Epithelial cell of proximal tubule (primary cell): ENCODE data around the gene LRRK1. TPM values are rescaled to one million over a fixed set of nuclear protein-coding genes. Genes with fewer than 3 reads are reported as not detected.

Experiments used
- DNase-seq: peaks from one replicate; pipeline ENCODE4 v3.0.0-alpha.2; 2011; ENCODE audit warnings: low read depth
- H3K4me3 ChIP-seq: 2 replicates; pipeline ENCODE4 v1.5.1; 2011; ENCODE audit warnings: low read depth, mild to moderate bottlenecking, low read length
- total RNA-seq: library from RNA; depleted of rRNA; stranded (reverse); fragments of >200 nt; gene quantifications from 2 replicates; pipeline ENCODE4 v1.2.3, GENCODE V29; 2015
- TF ChIP-seq, protein P1 (sequence below): conservative IDR thresholded peaks from 2 replicates; pipeline ENCODE4 v1.5.1; 2012; ENCODE audit warnings: low read depth, mild to moderate bottlenecking, low read length

LRRK1 gene
- total RNA-seq, 1 donor from 2014 or later = 8.1 TPM

DNA sequence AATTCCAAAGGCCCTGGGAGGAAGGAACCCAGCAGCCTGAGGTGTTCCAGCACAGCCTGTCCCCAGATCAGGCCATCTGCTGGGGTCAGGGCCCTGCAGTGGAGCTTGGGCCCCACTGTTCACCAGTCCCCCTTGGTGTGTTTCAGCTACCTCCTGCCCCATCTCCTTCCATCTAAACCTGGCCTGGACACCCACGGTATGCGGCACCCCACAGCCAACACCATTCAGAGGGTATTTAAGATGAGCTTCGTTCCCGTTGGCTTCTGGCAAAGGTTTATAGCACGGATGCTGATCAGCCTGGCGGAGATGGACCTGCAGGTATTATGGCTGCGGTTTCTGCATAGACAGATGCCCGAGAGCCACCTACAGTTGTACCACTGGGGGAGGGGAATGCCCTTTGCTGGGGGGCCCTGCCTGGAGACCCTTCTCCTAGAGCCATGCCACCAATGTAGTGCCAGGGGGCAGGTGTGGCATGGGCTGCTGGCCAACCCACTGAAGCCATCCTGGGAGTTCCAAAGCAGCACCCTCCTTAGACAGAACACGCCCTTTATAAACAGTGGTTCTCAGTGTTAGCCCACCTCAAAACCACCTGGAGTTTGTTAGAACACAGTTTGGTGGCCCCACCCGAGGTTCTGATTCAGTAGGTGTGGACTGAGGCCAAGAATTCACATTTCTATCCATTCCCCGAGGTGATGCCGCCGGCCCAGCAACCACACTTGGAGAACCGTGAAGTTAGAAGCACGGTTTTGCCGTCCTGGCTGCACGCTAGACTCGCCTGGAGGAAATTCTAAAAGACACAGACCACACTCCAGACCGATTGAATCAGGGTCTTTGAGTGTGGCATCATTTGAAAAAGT, 126.9 kb downstream of the LRRK1 start:
- no peak for DNase-seq
- TF ChIP-seq, protein P1, sequence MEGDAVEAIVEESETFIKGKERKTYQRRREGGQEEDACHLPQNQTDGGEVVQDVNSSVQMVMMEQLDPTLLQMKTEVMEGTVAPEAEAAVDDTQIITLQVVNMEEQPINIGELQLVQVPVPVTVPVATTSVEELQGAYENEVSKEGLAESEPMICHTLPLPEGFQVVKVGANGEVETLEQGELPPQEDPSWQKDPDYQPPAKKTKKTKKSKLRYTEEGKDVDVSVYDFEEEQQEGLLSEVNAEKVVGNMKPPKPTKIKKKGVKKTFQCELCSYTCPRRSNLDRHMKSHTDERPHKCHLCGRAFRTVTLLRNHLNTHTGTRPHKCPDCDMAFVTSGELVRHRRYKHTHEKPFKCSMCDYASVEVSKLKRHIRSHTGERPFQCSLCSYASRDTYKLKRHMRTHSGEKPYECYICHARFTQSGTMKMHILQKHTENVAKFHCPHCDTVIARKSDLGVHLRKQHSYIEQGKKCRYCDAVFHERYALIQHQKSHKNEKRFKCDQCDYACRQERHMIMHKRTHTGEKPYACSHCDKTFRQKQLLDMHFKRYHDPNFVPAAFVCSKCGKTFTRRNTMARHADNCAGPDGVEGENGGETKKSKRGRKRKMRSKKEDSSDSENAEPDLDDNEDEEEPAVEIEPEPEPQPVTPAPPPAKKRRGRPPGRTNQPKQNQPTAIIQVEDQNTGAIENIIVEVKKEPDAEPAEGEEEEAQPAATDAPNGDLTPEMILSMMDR = no peak
- no peak overlapping the region for H3K4me3 ChIP-seq

DNA sequence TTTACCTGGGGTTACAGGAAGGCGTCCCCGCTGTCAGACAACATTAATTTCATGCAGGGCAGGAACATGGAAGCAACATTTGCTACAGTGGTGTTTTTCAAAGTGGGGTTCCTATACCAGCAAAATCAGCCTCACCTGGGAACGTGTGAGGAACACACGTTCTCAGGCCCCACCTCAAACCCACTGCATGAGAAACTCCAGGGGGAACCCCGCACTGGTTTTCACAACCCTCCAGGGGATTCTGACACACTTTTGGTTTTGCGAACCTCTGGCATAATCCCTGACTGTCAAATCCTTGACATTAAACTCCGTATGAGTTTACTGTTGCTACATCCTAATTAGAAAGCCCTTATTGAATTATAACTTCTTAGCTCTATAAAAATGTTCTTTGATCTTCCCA, 127.7 kb downstream of the LRRK1 start:
- no peak for DNase-seq
- TF ChIP-seq, protein P1 = no peak
- H3K4me3 ChIP-seq = no peak overlapping the region

DNA sequence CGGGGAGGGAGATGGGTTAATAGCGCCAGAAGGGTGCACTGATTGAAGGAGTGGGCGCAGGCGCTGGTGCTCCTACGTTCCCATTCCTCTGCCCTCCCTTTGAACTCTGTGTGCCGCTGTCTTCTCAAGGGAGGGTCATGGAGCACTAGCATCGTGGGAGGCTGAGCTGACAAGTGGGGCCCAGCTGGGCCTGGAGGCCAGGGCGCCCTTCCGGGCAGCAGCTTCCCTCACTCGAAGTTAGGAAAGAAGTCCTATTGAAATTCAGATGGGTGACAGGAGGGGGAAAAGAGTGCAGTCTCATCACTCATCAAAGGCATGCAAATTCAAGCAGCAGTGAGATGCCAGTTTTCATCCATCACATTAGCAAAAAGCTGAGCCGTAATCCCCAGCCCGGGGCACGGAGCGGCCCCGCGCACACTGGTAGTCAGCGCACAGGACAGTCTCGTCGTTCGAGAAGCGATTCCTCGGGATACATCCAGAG, 128.2 kb downstream of the LRRK1 start:
- TF ChIP-seq, protein P1 = no peak

DNA sequence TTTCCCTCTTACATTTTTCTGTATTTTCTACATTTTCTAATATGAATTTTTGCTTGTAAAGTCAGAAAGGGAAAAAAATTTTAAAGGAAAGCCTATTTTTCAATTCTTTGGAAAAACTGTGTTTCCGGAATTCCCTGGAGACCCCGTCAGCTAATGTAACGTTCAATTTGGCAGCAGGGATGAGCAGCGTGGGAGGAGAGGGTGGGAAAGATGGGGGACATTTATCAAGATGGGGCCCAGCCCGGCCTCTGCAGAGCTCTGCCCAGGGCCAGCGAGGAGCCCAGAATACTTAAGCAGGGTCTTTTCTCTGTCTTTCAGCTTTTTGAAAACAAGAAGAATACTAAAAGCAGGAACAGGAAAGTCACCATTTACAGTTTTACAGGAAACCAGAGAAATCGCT, 129.0 kb downstream of the LRRK1 start:
- DNase-seq = no peak
- H3K4me3 ChIP-seq = no peak overlapping the region
- TF ChIP-seq, protein P1 = no peak

More for the DNA sequence above, 128.2 kb downstream of the LRRK1 start:
- DNase-seq = no peak
- H3K4me3 ChIP-seq = no peak overlapping the region

DNA sequence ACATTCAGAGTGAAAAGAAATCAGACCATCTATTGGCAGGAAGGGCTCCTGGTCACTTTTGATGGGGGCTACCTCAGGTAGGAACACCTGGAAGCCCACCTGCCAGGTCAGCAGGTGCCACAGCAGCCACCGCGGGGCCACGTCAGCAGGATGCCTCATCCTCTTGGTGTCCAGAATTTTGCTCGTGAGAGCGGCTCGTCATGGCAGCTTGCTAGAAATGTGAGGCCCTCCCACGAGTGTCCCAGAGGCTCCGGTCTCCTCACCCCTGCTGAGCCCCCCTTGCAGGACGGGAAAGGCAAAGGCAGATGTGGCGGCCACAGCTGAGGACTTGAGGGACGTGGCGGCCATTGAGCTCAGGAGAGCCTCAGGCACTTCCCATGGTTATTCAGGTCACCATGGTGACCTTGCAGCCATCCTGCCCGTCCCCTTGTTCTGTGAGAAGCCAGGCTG, 129.4 kb downstream of the LRRK1 start:
- TF ChIP-seq, protein P1 = no peak
- DNase-seq = no peak
- no peak overlapping the region for H3K4me3 ChIP-seq

DNA sequence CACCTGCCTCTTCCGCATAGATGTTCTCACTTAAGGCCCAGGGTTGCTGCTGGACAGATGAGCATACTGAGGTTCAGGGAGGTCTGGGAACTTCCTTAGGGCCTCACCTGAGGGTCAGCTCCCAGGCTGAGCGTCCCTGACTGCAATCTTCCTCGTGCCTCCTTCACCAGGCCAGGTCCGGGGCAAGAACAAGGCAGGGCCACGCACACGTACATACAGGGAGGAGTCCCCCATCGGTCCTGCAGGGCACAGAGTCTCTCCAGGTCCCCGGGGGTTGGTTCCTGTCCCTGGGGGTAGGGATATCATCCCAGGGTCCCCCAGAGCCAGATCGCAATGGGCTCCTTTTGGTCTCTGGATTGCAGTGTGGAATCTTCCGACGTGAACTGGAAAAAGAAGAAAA, 130.1 kb downstream of the LRRK1 start:
- TF ChIP-seq, protein P1 = no peak
- H3K4me3 ChIP-seq = no peak overlapping the region
- DNase-seq = no peak
